HG03103 (cell line): ENCODE results near the gene GOLGA6L25.
"Not testable (repeated sequence)": the region's sequence is repeated elsewhere in the genome, so short reads cannot be mapped to it uniquely, and the experiment has no call there.

ENCODE experiments used
- ATAC-seq: cut with Tn5 transposase; IDR thresholded peaks from one replicate; pipeline ENCODE4 v1.9.1; 2021; ENCODE audit warnings: low read depth; ENCODE audit not compliant: unreplicated experiment

The GOLGA6L25 gene, protein sequence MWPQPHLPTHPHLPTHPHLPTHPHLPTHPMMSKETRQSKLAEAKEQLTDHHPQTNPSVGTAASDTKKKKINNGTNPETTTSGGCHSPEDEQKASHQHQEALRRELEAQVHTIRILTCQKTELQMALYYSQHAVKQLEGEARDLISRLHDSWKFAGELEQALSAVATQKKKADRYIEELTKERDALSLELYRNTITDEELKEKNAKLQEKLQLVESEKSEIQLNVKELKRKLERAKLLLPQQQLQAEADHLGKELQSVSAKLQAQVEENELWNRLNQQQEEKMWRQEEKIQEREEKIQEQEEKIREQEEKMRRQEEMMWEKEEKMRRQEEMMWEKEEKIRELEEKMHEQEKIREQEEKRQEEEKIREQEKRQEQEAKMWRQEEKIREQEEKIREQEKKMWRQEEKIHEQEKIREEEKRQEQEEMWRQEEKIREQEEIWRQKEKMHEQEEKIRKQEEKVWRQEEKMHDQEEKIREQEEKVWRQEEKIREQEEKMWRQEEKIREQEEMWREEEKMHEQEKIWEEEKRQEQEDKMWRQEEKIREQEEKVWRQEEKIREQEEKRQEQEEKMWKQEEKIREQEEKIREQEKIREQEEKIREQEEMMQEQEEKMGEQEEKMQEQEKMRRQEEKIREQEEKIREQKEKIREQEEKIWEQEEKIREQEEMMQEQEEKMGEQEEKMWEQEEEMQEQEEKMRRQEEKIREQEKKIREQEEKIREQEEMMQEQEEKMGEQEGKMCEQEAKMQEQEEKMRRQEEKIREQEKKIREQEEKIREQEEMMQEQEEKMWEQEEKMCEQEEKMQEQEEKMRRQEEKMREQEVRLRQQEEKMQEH

GRCh38 chr15:28553268-28553667 lies at the start of gene GOLGA6L25:
Gene GOLGA6L25 (plus strand): TSS chr15:28553568. CDS start chr15:28553629, 61 bp downstream.
- ATAC-seq: not testable (repeated sequence)

DNA sequence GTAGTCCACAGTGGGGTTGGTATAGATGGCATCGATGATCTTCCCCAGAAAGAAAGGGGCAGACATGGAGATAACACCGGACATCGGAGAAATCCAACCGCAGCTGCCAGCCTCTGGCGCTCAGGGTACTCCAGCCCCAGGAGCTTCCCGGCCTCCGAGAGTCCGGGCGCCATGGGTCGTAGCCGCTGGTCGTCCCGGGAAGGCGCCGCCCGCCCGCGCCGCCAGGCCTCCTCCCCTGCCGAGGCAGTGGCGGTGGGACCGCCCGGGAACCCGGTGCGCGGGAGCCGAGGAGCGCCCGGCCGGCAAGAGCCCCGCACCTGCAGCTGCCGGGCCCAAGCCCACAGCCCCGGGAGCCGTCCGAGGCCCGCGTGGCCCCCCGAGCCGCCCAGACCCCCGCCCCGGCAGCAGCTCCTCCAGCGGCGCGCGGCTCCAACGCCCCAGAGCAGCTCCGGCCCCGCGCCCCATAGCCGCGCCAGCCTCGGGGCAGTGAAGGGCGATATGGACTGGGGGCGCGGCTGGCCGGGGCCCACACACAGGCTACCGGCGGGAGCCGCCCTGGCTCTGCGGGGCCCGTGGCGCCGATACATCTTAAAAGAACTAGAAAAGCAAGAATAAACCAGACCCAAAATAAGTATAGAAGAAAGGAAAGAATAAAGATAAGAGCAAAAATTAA lies 45.0 kb upstream of the GOLGA6L25 start:
- not testable (repeated sequence) for ATAC-seq

GRCh38 chr15:28514128-28514527 lies 39.2 kb upstream of the GOLGA6L25 start:
- not testable (repeated sequence) for ATAC-seq

DNA sequence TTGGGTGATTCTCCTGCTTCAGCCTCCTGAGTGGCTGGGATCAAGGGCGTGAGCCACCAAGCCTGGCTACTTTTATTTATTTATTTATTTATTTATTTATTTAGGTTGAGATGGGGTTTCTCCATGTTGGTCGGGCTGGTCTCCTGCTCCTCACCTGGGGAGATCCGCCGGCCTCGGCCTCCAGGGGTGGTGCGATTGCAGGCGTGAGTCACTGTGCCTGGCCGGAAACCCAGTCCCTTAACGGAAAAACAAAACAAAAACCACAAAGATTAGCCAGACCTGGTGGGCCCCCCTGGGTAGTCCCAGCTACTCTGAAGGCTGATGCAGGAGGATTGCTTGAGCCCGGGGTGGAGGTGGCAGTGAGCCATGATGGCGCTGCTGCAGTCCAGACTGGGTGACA lies 38.2 kb upstream of the GOLGA6L25 start:
- not testable (repeated sequence) for ATAC-seq

- ATAC-seq: not testable (repeated sequence)
Observed at GRCh38 chr15:28532954-28533353, 20.4 kb upstream of the GOLGA6L25 start, which contains the start of gene GOLGA8G. Gene GOLGA8G (minus strand): TSS chr15:28532971. CDS start chr15:28532909, 62 bp downstream.

- ATAC-seq: not testable (repeated sequence)
Observed at GRCh38 chr15:28573351-28573750, 20.0 kb downstream of the GOLGA6L25 start.

- ATAC-seq: not testable (repeated sequence)
Observed at GRCh38 chr15:28588977-28589606, 35.7 kb downstream of the GOLGA6L25 start.

DNA sequence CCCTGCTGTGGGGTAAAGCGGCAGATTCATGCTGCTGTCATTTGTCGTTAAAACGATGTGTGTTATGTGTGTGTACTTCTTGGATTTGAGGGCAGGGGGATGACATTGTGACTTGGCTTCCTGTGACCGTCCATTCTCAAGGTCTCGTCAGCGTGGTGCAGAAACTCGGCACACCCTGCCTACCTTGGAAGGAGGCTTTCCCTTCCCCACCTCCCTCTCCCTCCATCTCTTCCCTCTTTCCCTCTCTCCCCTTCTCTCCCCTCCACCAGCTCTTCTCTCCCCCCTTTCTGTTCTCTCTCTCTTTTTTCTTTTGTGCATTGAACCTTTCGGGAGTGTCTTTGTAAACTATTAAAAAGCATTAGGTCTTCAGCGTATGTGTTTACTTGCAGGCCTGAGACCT lies 36.4 kb downstream of the GOLGA6L25 start:
- ATAC-seq: not testable (repeated sequence)

- not testable (repeated sequence) for ATAC-seq
Observed at GRCh38 chr15:28592395-28592794, 39.0 kb downstream of the GOLGA6L25 start.

DNA sequence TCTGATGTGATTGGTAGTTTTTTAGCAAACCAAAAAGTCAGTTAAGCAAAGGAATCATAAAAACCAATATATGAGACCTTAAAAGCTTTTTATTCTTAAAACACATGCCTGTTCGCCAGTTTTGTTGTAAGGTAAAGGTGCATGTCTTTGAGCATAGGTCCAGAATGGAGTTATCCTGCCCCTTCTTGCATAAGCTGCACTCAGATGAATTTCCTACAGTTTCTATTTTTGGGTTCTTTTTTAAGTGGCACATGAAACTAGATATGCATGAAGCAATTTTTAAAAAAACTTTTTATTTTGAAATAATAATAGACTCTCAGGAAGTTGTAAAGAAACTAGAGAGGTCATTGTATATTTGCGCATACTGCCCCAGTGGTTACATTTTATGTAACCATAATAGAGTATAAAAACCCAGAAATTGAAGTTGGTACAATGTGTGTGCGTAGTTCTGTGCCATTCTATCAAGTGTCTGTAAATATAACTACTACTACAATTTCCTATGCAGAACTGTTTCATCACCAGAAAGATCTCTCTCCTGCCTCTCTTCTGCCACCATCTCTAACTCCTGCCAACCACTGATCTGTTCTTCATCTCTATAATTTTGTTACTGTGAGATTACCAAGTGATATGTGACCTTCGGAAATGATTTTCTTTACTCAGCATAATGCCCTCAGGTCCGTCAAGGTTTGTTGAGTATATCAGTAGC lies 40.2 kb downstream of the GOLGA6L25 start:
- ATAC-seq: not testable (repeated sequence)

DNA sequence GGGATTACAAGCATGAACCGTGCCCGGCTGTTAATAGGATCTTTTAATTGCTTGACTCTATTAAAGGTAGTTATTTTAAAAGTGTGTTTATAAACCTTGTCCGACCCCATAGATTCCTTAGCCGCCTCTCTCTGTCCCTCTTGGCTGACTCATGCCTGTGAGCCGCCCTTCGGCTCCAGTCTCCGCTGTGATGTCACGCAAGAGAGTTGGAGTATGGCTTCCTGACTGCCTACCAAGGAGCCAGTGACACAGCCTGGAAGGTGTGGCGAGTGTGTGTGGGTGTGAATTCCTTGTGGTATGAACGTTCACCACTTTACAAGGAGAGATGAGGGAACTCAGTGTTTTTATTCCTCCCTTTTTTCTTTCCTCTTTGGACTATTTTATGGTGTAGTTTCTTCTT lies 44.1 kb downstream of the GOLGA6L25 start:
- not testable (repeated sequence) for ATAC-seq

DNA sequence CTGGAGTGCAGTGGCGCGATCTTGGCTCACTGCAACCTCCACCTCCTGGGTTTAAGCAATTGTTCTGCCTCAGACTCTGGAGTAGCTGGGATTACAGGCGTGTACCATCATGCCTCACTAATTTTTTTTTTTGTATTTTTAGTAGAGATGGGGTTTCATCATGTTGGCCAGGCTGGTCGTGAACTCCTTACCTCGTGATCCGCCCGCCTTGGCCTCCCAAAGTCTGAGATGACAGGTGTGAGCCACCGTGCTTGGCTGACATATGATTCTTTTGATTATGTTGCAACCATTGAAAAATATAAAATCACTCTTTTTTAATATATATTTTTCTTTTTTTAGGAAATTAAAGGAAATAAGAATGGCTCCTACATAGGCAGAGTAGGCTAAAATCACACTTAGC lies 44.8 kb downstream of the GOLGA6L25 start:
- not testable (repeated sequence) for ATAC-seq

GRCh38 chr15:28602152-28602551 lies 48.8 kb downstream of the GOLGA6L25 start:
- ATAC-seq: not testable (repeated sequence)
